ENCODE results near the gene SLC38A1.
"Not testable (repeated sequence)": the region's sequence is repeated elsewhere in the genome, so short reads cannot be mapped to it uniquely, and the experiment has no call there.

- TF ChIP-seq CTCF (IDR thresholded peaks at IDR 0.05; ENCODE audit: low read depth, low read length); POLR2A (IDR thresholded peaks at IDR 0.05; ENCODE audit: extremely low read depth, insufficient read length); MAX (IDR thresholded peaks at IDR 0.05; ENCODE audit: low read depth, low read length); MYC (IDR thresholded peaks at IDR 0.05; ENCODE audit: low read depth, low read length): not testable (repeated sequence)
These were observed 18.9 kb downstream of the SLC38A1 start for GRCh38 chr12:46249960-46250359.

Data from NB4 (cell line).